Psoas muscle (tissue), 8 donors: ENCODE results near the gene ODAD4. TPM values are rescaled to one million over a fixed set of nuclear protein-coding genes. Genes with fewer than 3 reads are reported as not detected.
A peak's percentile ranks its signal among the peaks of the same experiment; 100 is the strongest.

Source experiments
- ATAC-seq, 4 donors: fragments of 200-7000 bp; cut with Tn5 transposase; one replicate each; pipeline ENCODE4 v1.9.1; 2020; ENCODE audit warnings: moderate library complexity in 3 of 4, mild to moderate bottlenecking in 2 of 4
- DNase-seq, 2 donors: peaks; one replicate each; pipeline ENCODE4 v3.0.0-alpha.2; 2020
- H3K27ac ChIP-seq: fragments of 200-600 bp; one replicate; pipeline ENCODE4 v1.8.0; 2022
- H3K27me3 ChIP-seq, 3 donors: fragments of 200-600 bp in 1 of 3; one replicate each; pipeline versions ENCODE4 v1.6.1 to v1.8.0; 2013 to 2022; ENCODE audit warnings: low read length in 2 of 3, mild to moderate bottlenecking in 2 of 3, moderate library complexity in 1 of 3; ENCODE audit not compliant: insufficient read depth in 3 of 3
- H3K36me3 ChIP-seq, 2 donors: fragments of 200-600 bp in 1 of 2; one replicate each; pipeline versions ENCODE4 v1.6.1 to v1.8.0; 2013 to 2022; ENCODE audit warnings: low read depth in 1 of 2, mild to moderate bottlenecking in 1 of 2, moderate library complexity in 1 of 2; ENCODE audit not compliant: insufficient read depth in 1 of 2
- H3K4me1 ChIP-seq: fragments of 200-600 bp; one replicate; pipeline ENCODE4 v1.8.0; 2022
- H3K4me3 ChIP-seq: fragments of 200-600 bp; one replicate; pipeline ENCODE4 v1.8.0; 2022; ENCODE audit warnings: mild to moderate bottlenecking
- H3K9me3 ChIP-seq: fragments of 200-600 bp; one replicate; pipeline ENCODE4 v1.8.0; 2022
- CTCF ChIP-seq: fragments of 200-600 bp; IDR thresholded peaks from one replicate; pipeline ENCODE4 v1.8.0; 2022; ENCODE audit warnings: antibody characterized with exemption
- WGBS, 3 donors: extraction: QIAGEN DNeasy Blood & Tissue Kit; methylation state at CpG; one replicate each; pipeline versions ENCODE4 v1.1.6 to v1.1.7; 2013; 5-methylcytosine and 5-hydroxymethylcytosine counted together
- intact Hi-C, 2 donors: fragments of 100-400 bp; cut with DNase I; formaldehyde crosslinking; loops; one replicate each; pipeline versions ENCODE4 v1.11.0 to v1.14.2; 2022
- polyA plus RNA-seq, 3 donors: library from polyadenylated mRNA; stranded (reverse); fragments of 200-250 nt; gene quantifications; one replicate each; pipeline ENCODE4 v1.2.3, GENCODE V29; 2013
- total RNA-seq, 4 donors: library from RNA; stranded (reverse); fragmentation: NEBNext Ultra II Directional in 2 of 4; extraction: Animal tissue kit (Norgen Biotek cat#: 25700) in 2 of 4; gene quantifications; one replicate each; pipeline versions ENCODE4 v1.2.1 to v1.2.4, GENCODE V29; 2021 to 2023
- donor health status: healthy with polysubstance abuse.
- donor health status: DM: no; HTN: no; CAD: no; lungs with moderate emphysema.
- donor health status: Bipolar disorder and iron deficiency.
- donor health status: healthy.
- donor health status: DM: yes; HTN: yes; CAD: no.
- donor health status: DM: no; HTN: no; CAD: no.
- donor health status: DM: no; HTN: no; CAD: no.
- donor health status: DM: yes; HTN: yes; CAD: no.

ODAD4 gene
- total and polyA plus RNA-seq, 7 donors = 0.17 to 0.99 (median 0.32) TPM; not detected in 2

- Histone ChIP-seq H3K4me1 (no peaks in the 10 kb centered on the region), H3K27ac (no peak overlapping the region), H3K9me3 (no peaks in the 10 kb centered on the region), H3K27me3 (no peaks in the 10 kb centered on the region), H3K36me3 (peaks cover 5 to 90% of the 10 kb centered on the region in 2 donors), H3K4me3 (no peak overlapping the region)
- intact Hi-C loops = no loop called here
- ATAC-seq = no peak
- 96 to 98% (median 98%) methylated on average over 7 of the region's 7 CpGs for WGBS, 3 donors
- no peak for DNase-seq
- TF ChIP-seq CTCF = no peak
Observed at GRCh38 chr17:41891135-41892020, 39.0 kb upstream of the ODAD4 start.

- Histone ChIP-seq H3K27me3 (no peaks in the 10 kb centered on the region), H3K4me1 (no peaks in the 10 kb centered on the region), H3K27ac (no peak overlapping the region), H3K36me3 (peaks cover 5 to 90% of the 10 kb centered on the region in 2 donors), H3K9me3 (no peaks in the 10 kb centered on the region), H3K4me3 (no peak overlapping the region)
- DNase-seq (peak in 1 of 2 donors; percentile 12), ATAC-seq (no peak)
- TF ChIP-seq CTCF = no peak
- intact Hi-C loops = no loop called here
- 89 to 100% (median 98%) methylated on average over 4 of the region's 4 CpGs for WGBS, 3 donors
Observed at GRCh38 chr17:41892021-41892376, 38.4 kb upstream of the ODAD4 start.

GRCh38 chr17:41893384-41893783 lies 37.0 kb upstream of the ODAD4 start:
- no peaks in the 10 kb centered on the region for H3K9me3 ChIP-seq
- DNase-seq = no peak
- no peaks in the 10 kb centered on the region for H3K27me3 ChIP-seq
- no peaks in the 10 kb centered on the region for H3K4me1 ChIP-seq
- no peak for TF ChIP-seq CTCF
- intact Hi-C loops = no loop called here
- H3K36me3 ChIP-seq = peaks cover 5 to 90% of the 10 kb centered on the region in 2 donors
- H3K27ac ChIP-seq = no peak overlapping the region
- ATAC-seq = no peak
- WGBS, 3 donors = 81 to 94% (median 82%) methylated on average over 3 of the region's 3 CpGs
- H3K4me3 ChIP-seq = no peak overlapping the region

- H3K27ac ChIP-seq = no peak overlapping the region
- H3K4me3 ChIP-seq = no peak overlapping the region
- TF ChIP-seq CTCF = no peak
- H3K4me1 ChIP-seq = no peaks in the 10 kb centered on the region
- DNase-seq (peak; percentile 65 to 76), ATAC-seq (peak; percentile 34 to 78 (median 56))
- intact Hi-C loops = no loop called here
- H3K9me3 ChIP-seq = no peaks in the 10 kb centered on the region
- H3K36me3 ChIP-seq = peaks cover 5 to 88% of the 10 kb centered on the region in 2 donors
- no peaks in the 10 kb centered on the region for H3K27me3 ChIP-seq
- WGBS, 3 donors = 52 to 59% (median 52%) methylated on average over 7 of the region's 7 CpGs
Observed at GRCh38 chr17:41894791-41895331, 35.6 kb upstream of the ODAD4 start.
